Stimulated activated memory B cell treated with anti-CD40 and anti-IgM and Interleukin-4, amounts not matched to agents 10 μg/mL and 1 μg/mL and 100 μg/mL, for 72 hours (primary cell): ENCODE measurements around the gene RHBDL3.

Experiments used
- ATAC-seq: fragments of 150-1000 bp; cut with Tn5 transposase; 2 replicates; pipeline ENCODE4 v1.10.0; 2021
- H3K27ac Mint-ChIP-seq: one replicate; pipeline ENCODE4 v1.8.0; 2022; ENCODE audit warnings: mild to moderate bottlenecking, mixed read lengths
- H3K27me3 Mint-ChIP-seq: one replicate; pipeline ENCODE4 v1.8.0; 2022; ENCODE audit warnings: mixed read lengths
- H3K36me3 Mint-ChIP-seq: one replicate; pipeline ENCODE4 v1.8.0; 2022; ENCODE audit warnings: mixed read lengths
- H3K4me1 Mint-ChIP-seq: one replicate; pipeline ENCODE4 v1.8.0; 2022; ENCODE audit warnings: mixed read lengths
- H3K4me3 Mint-ChIP-seq: one replicate; pipeline ENCODE4 v1.8.0; 2022; ENCODE audit warnings: mild to moderate bottlenecking, moderate library complexity, mixed read lengths
- H3K9me3 Mint-ChIP-seq: one replicate; pipeline ENCODE4 v1.8.0; 2022; ENCODE audit warnings: mixed read lengths

Gene RHBDL3

GRCh38 chr17:32276171-32276601, 10.6 kb downstream of the RHBDL3 start:
- Mint-ChIP-seq H3K4me1 (peaks cover 19% of the 10 kb centered on the region), H3K9me3 (no peaks in the 10 kb centered on the region), H3K36me3 (no peaks in the 10 kb centered on the region), H3K27ac (no peak overlapping the region), H3K27me3 (peaks cover 66% of the 10 kb centered on the region), H3K4me3 (no peak overlapping the region)
- peak; percentile 83 for ATAC-seq

- H3K27ac Mint-ChIP-seq = no peak overlapping the region
- H3K36me3 Mint-ChIP-seq = no peaks in the 10 kb centered on the region
- H3K4me3 Mint-ChIP-seq = no peak overlapping the region
- H3K9me3 Mint-ChIP-seq = no peaks in the 10 kb centered on the region
- H3K27me3 Mint-ChIP-seq = peaks cover 58% of the 10 kb centered on the region
- ATAC-seq = no peak
- peaks cover 19% of the 10 kb centered on the region for H3K4me1 Mint-ChIP-seq
Measured at GRCh38 chr17:32277284-32277683, 11.7 kb downstream of the RHBDL3 start.

- H3K36me3 Mint-ChIP-seq = no peaks in the 10 kb centered on the region
- H3K4me1 Mint-ChIP-seq = peaks cover 23% of the 10 kb centered on the region
- no peak overlapping the region for H3K27ac Mint-ChIP-seq
- H3K4me3 Mint-ChIP-seq = no peak overlapping the region
- H3K9me3 Mint-ChIP-seq = no peaks in the 10 kb centered on the region
- peaks cover 63% of the 10 kb centered on the region for H3K27me3 Mint-ChIP-seq
- no peak for ATAC-seq
Measured at GRCh38 chr17:32278815-32279214, 13.2 kb downstream of the RHBDL3 start.

GRCh38 chr17:32279891-32280716, 14.5 kb downstream of the RHBDL3 start:
- Mint-ChIP-seq H3K27me3 (peaks cover 63% of the 10 kb centered on the region), H3K9me3 (no peaks in the 10 kb centered on the region), H3K27ac (no peak overlapping the region), H3K4me3 (no peak overlapping the region), H3K4me1 (peaks cover 23% of the 10 kb centered on the region), H3K36me3 (no peaks in the 10 kb centered on the region)
- no peak for ATAC-seq

DNA sequence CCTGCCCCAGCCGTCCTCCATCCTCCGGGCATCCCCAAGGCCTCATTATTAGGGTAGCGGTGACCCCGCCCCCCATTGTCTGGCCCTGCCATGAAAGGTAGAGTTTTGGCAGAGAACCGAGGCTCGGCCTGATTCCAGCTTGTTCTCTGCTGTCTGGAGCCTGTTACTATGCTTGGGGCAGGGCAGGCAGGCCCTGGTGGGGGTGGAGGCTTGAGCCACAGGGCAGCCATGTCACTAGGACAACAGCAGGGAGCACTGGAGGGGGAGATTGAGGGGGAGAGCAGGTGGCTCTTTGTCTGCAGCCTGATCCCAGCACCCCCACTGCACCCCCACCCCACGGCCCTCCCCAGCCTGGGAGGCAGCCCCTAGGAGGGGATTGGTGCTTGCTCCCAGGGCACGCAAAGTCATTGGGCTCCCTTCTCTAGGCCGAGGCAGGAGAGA, 15.4 kb downstream of the RHBDL3 start:
- Mint-ChIP-seq H3K27me3 (peaks cover 63% of the 10 kb centered on the region), H3K4me3 (no peak overlapping the region), H3K27ac (no peak overlapping the region), H3K4me1 (peaks cover 15% of the 10 kb centered on the region), H3K9me3 (no peaks in the 10 kb centered on the region), H3K36me3 (no peaks in the 10 kb centered on the region)
- no peak for ATAC-seq

DNA sequence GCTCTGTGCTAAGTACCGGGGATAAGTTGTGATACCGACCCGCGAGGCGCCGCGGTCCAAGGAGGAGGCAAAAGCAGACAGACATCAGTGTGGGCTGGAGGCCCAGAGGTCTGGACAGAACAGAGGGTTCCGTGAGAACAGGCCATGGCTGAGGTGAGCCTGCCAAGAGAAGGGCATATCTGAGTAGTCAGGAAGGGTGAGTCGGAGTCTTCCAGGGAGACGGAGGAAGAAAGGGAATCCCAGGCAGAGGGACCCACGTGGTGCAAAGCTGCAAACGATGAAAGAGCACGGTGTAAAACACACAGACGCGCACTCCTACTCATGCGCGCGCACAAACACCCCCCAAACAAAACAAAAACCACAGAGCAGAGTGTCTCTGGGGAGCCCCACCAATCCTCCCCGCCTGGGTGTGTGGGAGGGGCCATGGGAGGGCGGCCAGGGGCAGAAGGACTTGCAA, 18.1 kb downstream of the RHBDL3 start:
- peaks cover 11% of the 10 kb centered on the region for H3K4me1 Mint-ChIP-seq
- peak overlapping the region; percentile 13 for H3K4me3 Mint-ChIP-seq
- H3K9me3 Mint-ChIP-seq = no peaks in the 10 kb centered on the region
- ATAC-seq = peak; percentile 57
- peaks cover 77% of the 10 kb centered on the region for H3K27me3 Mint-ChIP-seq
- H3K36me3 Mint-ChIP-seq = no peaks in the 10 kb centered on the region
- no peak overlapping the region for H3K27ac Mint-ChIP-seq

- Mint-ChIP-seq H3K4me1 (peaks cover 11% of the 10 kb centered on the region), H3K9me3 (no peaks in the 10 kb centered on the region), H3K36me3 (no peaks in the 10 kb centered on the region), H3K4me3 (no peak overlapping the region), H3K27ac (no peak overlapping the region), H3K27me3 (peaks cover 80% of the 10 kb centered on the region)
- no peak for ATAC-seq
Measured at GRCh38 chr17:32285306-32285705, 19.7 kb downstream of the RHBDL3 start.

- H3K4me3 Mint-ChIP-seq = no peak overlapping the region
- peaks cover 11% of the 10 kb centered on the region for H3K4me1 Mint-ChIP-seq
- peaks cover 80% of the 10 kb centered on the region for H3K27me3 Mint-ChIP-seq
- no peak overlapping the region for H3K27ac Mint-ChIP-seq
- no peaks in the 10 kb centered on the region for H3K36me3 Mint-ChIP-seq
- no peak for ATAC-seq
- no peaks in the 10 kb centered on the region for H3K9me3 Mint-ChIP-seq
Measured at GRCh38 chr17:32285746-32286517, 20.3 kb downstream of the RHBDL3 start.

- peaks cover 11% of the 10 kb centered on the region for H3K4me1 Mint-ChIP-seq
- ATAC-seq = no peak
- H3K27ac Mint-ChIP-seq = no peak overlapping the region
- no peak overlapping the region for H3K4me3 Mint-ChIP-seq
- no peaks in the 10 kb centered on the region for H3K9me3 Mint-ChIP-seq
- peaks cover 80% of the 10 kb centered on the region for H3K27me3 Mint-ChIP-seq
- H3K36me3 Mint-ChIP-seq = no peaks in the 10 kb centered on the region
Measured at GRCh38 chr17:32286518-32286900, 20.9 kb downstream of the RHBDL3 start.

- Mint-ChIP-seq H3K9me3 (no peaks in the 10 kb centered on the region), H3K27me3 (peaks cover 84% of the 10 kb centered on the region), H3K4me3 (no peak overlapping the region), H3K36me3 (no peaks in the 10 kb centered on the region), H3K4me1 (peaks cover 22% of the 10 kb centered on the region), H3K27ac (no peak overlapping the region)
- ATAC-seq = no peak
Measured at GRCh38 chr17:32287804-32288511, 22.3 kb downstream of the RHBDL3 start.

DNA sequence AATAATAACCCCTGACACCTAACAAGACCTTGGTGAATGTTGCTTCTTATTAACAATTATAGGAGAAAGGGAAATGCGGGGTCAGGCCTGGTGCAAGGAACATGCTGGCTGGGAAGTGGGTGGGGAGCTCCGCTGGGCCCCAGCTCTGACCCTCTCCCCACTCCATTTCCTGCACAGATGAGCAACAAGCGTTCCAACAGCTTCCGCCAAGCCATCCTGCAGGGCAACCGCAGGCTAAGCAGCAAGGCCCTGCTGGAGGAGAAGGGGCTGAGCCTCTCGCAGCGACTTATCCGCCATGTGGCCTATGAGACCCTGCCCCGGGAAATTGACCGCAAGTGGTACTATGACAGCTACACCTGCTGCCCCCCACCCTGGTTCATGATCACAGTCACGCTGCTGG, 23.0 kb downstream of the RHBDL3 start:
- peaks cover 78% of the 10 kb centered on the region for H3K27me3 Mint-ChIP-seq
- no peaks in the 10 kb centered on the region for H3K9me3 Mint-ChIP-seq
- H3K36me3 Mint-ChIP-seq = no peaks in the 10 kb centered on the region
- no peak overlapping the region for H3K27ac Mint-ChIP-seq
- H3K4me1 Mint-ChIP-seq = peaks cover 24% of the 10 kb centered on the region
- no peak overlapping the region for H3K4me3 Mint-ChIP-seq
- no peak for ATAC-seq

DNA sequence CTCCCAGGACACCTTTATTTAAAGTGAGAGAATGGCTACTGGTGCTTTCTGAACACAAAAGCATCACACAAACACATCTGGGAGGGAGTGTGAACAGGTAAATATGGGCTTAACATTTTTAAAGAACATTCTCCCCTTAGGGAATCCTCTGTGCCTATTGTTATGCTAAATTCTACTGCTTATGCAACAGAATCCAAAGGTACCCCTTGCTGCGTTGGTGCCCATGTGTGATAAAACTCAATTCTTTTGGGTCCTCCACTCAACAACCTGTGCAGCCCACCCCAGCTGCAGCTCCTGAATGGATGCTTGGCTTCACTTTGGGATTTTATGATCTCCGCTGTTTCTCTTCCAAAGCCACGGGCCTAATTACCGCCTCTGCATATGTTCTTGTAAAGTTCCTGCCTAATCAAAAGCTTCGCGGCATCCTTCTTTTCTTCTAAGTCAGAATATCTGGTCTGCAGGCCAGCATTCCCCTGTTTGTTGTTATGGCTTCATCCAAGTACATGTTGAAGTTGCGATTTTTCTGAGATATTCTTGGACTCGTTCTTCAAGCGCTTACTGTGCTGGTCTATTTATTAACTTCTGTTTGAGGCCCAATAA, 23.9 kb downstream of the RHBDL3 start:
- Mint-ChIP-seq H3K27me3 (peaks cover 68% of the 10 kb centered on the region), H3K36me3 (no peaks in the 10 kb centered on the region), H3K9me3 (no peaks in the 10 kb centered on the region), H3K4me1 (peaks cover 15% of the 10 kb centered on the region), H3K27ac (no peak overlapping the region), H3K4me3 (no peak overlapping the region)
- ATAC-seq = no peak

- no peak overlapping the region for H3K27ac Mint-ChIP-seq
- no peak for ATAC-seq
- peaks cover 15% of the 10 kb centered on the region for H3K4me1 Mint-ChIP-seq
- H3K4me3 Mint-ChIP-seq = no peak overlapping the region
- no peaks in the 10 kb centered on the region for H3K36me3 Mint-ChIP-seq
- H3K9me3 Mint-ChIP-seq = no peaks in the 10 kb centered on the region
- H3K27me3 Mint-ChIP-seq = peaks cover 47% of the 10 kb centered on the region
Measured at GRCh38 chr17:32292094-32292493, 26.5 kb downstream of the RHBDL3 start.

GRCh38 chr17:32297424-32297823, 31.8 kb downstream of the RHBDL3 start:
- Mint-ChIP-seq H3K4me3 (no peak overlapping the region), H3K9me3 (no peaks in the 10 kb centered on the region), H3K4me1 (peaks cover 10% of the 10 kb centered on the region), H3K27me3 (peaks cover under 1% of the 10 kb centered on the region), H3K27ac (no peak overlapping the region), H3K36me3 (no peaks in the 10 kb centered on the region)
- ATAC-seq = no peak

- no peaks in the 10 kb centered on the region for H3K27me3 Mint-ChIP-seq
- H3K9me3 Mint-ChIP-seq = no peaks in the 10 kb centered on the region
- H3K36me3 Mint-ChIP-seq = no peaks in the 10 kb centered on the region
- ATAC-seq = no peak
- no peak overlapping the region for H3K27ac Mint-ChIP-seq
- H3K4me1 Mint-ChIP-seq = peaks cover 5% of the 10 kb centered on the region
- no peak overlapping the region for H3K4me3 Mint-ChIP-seq
Measured at GRCh38 chr17:32297860-32298259, 32.2 kb downstream of the RHBDL3 start.
